HG02610 (cell line): ENCODE measurements around the gene WNK1.
A peak's percentile ranks its signal among the peaks of the same experiment; 100 is the strongest.

Source experiments
- ATAC-seq: cut with Tn5 transposase; IDR thresholded peaks from one replicate; pipeline ENCODE4 v1.9.1; 2021; ENCODE audit warnings: mild to moderate bottlenecking, moderate library complexity; ENCODE audit not compliant: unreplicated experiment

The WNK1 gene

GRCh38 chr12:938810-939209 is 186.4 kb downstream of the WNK1 start:
- no peak for ATAC-seq

DNA sequence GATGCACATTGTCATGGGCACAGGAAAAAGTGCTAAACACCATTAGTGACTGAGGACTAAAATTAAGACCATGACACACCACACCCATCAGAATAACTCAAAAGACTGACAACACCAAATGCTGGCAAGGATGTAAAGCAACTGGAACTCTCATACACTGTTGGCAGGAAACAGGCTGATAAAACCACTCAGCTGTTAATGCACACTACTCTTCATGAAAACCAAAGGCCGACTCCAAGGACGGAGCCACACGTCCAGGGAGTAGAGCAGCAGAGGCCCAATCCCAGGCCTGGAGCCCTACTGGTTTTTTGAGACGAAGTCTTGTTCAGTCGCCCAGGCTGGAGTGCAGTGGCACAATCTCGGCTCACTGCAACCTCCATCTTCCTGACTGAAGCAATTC is 190.7 kb downstream of the WNK1 start:
- ATAC-seq = no peak

- no peak for ATAC-seq
These were observed 191.8 kb downstream of the WNK1 start for GRCh38 chr12:944211-944610.

- no peak for ATAC-seq
These were observed 193.8 kb downstream of the WNK1 start for GRCh38 chr12:946212-946611.

- ATAC-seq = no peak
These were observed 194.3 kb downstream of the WNK1 start for GRCh38 chr12:946631-947030.

GRCh38 chr12:948238-948637 is 195.9 kb downstream of the WNK1 start:
- no peak for ATAC-seq

GRCh38 chr12:949453-950191 is 197.2 kb downstream of the WNK1 start, which contains the start of gene RAD52:
Gene RAD52 (minus strand): TSS chr12:949694. CDS start chr12:933058, 16,636 bp downstream.
- ATAC-seq = peak; percentile 78

GRCh38 chr12:951176-951575 is 198.8 kb downstream of the WNK1 start:
- no peak for ATAC-seq

- ATAC-seq = no peak
These were observed 201.4 kb downstream of the WNK1 start for GRCh38 chr12:953776-954175.

DNA sequence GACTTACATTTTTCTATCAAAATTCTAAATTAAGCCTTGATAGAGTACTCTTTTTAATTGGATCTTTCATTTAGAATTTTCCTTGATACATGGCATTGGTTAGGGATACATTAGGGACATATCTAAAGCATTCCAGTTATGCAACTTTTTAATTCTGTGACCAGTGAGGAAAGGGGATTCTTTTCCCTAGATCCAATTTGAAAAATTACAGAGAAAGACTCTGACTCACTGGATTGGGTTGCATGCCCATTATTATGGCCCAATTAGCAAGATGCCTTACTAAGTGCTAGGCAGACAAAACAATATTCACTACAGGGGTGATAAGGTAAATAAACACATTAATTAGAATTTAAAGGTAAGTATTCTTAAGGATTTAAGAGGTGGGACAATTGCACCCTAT is 202.4 kb downstream of the WNK1 start:
- ATAC-seq = no peak

DNA sequence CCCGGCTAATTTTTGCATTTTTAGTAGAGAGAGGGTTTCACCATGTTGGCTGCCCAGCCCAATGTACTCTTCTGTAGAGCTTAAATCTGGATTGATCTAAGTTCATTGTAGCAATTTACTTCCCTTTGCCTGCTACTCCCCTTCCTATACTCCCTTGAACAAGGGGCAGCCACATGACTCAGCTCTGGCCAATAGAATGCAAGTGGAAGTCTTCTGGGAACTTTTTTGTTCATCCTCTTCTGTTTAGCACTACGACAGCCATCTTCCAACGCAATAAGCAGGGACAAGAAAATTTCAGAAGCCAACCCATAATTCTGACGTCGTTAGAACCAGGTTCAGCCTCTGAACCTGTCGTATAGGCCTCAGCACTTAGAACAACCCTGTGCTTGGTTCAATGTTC is 203.6 kb downstream of the WNK1 start:
- ATAC-seq = no peak

DNA sequence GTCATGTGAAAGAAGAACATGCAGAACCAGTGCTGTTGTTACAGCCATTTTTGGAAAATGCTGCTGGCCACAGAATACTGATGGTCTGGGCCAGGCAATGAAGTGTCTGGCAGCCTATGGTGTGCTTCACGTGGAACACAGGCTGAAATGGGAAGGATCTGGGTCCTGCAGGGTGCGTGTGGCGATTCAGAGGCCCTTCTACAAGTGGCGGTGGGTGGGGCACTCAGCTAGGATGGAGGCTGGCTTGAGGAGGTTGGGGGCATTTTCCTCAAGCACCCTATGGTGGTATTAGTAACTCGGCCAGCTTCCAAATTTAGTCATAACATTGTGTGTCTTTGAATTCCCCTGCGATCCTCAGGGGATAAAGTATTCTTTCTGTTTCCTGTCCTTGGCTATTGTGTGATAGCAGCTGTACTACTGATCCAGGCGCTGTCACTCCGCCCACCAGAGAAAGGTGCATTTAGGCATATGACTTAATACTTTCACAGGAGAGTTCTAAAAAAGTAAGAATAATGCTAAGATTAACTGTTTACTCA is 206.3 kb downstream of the WNK1 start:
- ATAC-seq = peak; percentile 75
